HEK293 (cell line): ENCODE results near the gene RASSF8.

Experiments
- BCL11A ChIP-seq: fragments of 450-650 bp; formaldehyde crosslinking; IDR thresholded peaks from 2 replicates; pipeline ENCODE4 v1.5.1; 2016; ENCODE audit warnings: low read depth, missing biosample characterization, missing genetic modification characterization
- KLF8 ChIP-seq: fragments of 450-650 bp; formaldehyde crosslinking; IDR thresholded peaks from 2 replicates; pipeline ENCODE4 v1.5.1; 2016; ENCODE audit warnings: missing biosample characterization, missing genetic modification characterization
- RBAK ChIP-seq: fragments of 450-650 bp; formaldehyde crosslinking; IDR thresholded peaks from 2 replicates; pipeline ENCODE4 v1.5.1; 2016; ENCODE audit warnings: missing biosample characterization, missing genetic modification characterization
- REPIN1 ChIP-seq: fragments of 450-650 bp; formaldehyde crosslinking; IDR thresholded peaks from 2 replicates; pipeline ENCODE4 v1.5.1; 2017; ENCODE audit warnings: missing biosample characterization, missing genetic modification characterization, low read depth
- WT1 ChIP-seq: fragments of 450-650 bp; formaldehyde crosslinking; IDR thresholded peaks from 2 replicates; pipeline ENCODE4 v1.5.1; 2016; ENCODE audit warnings: missing biosample characterization, missing genetic modification characterization
- ZFP41 ChIP-seq: fragments of 450-650 bp; formaldehyde crosslinking; IDR thresholded peaks from 2 replicates; pipeline ENCODE4 v1.5.1; 2016; ENCODE audit warnings: missing biosample characterization, missing genetic modification characterization, borderline replicate concordance
- ZNF146 ChIP-seq: fragments of 450-650 bp; formaldehyde crosslinking; IDR thresholded peaks from 2 replicates; pipeline ENCODE4 v1.5.1; 2016; ENCODE audit warnings: missing biosample characterization, missing genetic modification characterization
- ZNF169 ChIP-seq: fragments of 450-650 bp; formaldehyde crosslinking; IDR thresholded peaks from 2 replicates; pipeline ENCODE4 v1.5.1; 2016; ENCODE audit warnings: missing biosample characterization, missing genetic modification characterization
- ZNF404 ChIP-seq: fragments of 450-650 bp; formaldehyde crosslinking; IDR thresholded peaks from 2 replicates; pipeline ENCODE4 v1.5.1; 2017; ENCODE audit warnings: missing biosample characterization, missing genetic modification characterization
- ZNF560 ChIP-seq: fragments of 450-650 bp; formaldehyde crosslinking; IDR thresholded peaks from 2 replicates; pipeline ENCODE4 v1.5.1; 2017; ENCODE audit warnings: missing biosample characterization, missing genetic modification characterization, borderline replicate concordance
- ZNF670 ChIP-seq: fragments of 450-650 bp; formaldehyde crosslinking; IDR thresholded peaks from 2 replicates; pipeline ENCODE4 v1.5.1; 2016; ENCODE audit warnings: missing biosample characterization, missing genetic modification characterization, low read depth
- TF ChIP-seq, protein P1 (sequence below): fragments of 450-650 bp; formaldehyde crosslinking; IDR thresholded peaks from 2 replicates; pipeline ENCODE4 v1.5.1; 2016; ENCODE audit warnings: missing biosample characterization, missing genetic modification characterization
- TF ChIP-seq, protein P2 (sequence below): fragments of 450-650 bp; formaldehyde crosslinking; conservative IDR thresholded peaks from 2 replicates; pipeline ENCODE4 v1.5.1; 2016; ENCODE audit warnings: low read depth, missing biosample characterization, missing genetic modification characterization
- TF ChIP-seq, protein P3 (sequence below): fragments of 450-650 bp; formaldehyde crosslinking; IDR thresholded peaks from 2 replicates; pipeline ENCODE4 v1.5.1; 2016; ENCODE audit warnings: missing biosample characterization, missing genetic modification characterization

DNA sequence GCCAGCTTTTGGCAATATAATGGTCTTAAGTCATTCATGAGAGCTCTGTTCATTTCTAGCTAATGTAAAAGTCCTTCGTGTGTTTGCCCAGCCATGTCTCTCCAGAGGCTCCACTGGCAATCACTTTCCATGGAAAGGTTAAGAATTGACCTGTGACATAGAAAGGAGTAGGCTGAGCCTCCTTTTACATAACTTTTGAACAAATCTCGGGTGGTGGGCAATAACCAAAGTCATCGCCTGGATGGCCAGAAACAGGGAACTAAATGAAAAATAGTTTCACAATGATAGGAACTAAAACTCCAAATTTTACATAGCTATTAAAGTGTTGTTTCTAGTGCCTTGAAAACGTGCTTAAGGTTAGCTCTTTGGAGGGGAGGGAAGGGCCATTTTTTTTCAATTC lies 159.8 kb downstream of the RASSF8 start:
- TF ChIP-seq, protein P1, sequence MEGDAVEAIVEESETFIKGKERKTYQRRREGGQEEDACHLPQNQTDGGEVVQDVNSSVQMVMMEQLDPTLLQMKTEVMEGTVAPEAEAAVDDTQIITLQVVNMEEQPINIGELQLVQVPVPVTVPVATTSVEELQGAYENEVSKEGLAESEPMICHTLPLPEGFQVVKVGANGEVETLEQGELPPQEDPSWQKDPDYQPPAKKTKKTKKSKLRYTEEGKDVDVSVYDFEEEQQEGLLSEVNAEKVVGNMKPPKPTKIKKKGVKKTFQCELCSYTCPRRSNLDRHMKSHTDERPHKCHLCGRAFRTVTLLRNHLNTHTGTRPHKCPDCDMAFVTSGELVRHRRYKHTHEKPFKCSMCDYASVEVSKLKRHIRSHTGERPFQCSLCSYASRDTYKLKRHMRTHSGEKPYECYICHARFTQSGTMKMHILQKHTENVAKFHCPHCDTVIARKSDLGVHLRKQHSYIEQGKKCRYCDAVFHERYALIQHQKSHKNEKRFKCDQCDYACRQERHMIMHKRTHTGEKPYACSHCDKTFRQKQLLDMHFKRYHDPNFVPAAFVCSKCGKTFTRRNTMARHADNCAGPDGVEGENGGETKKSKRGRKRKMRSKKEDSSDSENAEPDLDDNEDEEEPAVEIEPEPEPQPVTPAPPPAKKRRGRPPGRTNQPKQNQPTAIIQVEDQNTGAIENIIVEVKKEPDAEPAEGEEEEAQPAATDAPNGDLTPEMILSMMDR (tag by site-specific recombination) = no peak
- TF ChIP-seq, protein P2, sequence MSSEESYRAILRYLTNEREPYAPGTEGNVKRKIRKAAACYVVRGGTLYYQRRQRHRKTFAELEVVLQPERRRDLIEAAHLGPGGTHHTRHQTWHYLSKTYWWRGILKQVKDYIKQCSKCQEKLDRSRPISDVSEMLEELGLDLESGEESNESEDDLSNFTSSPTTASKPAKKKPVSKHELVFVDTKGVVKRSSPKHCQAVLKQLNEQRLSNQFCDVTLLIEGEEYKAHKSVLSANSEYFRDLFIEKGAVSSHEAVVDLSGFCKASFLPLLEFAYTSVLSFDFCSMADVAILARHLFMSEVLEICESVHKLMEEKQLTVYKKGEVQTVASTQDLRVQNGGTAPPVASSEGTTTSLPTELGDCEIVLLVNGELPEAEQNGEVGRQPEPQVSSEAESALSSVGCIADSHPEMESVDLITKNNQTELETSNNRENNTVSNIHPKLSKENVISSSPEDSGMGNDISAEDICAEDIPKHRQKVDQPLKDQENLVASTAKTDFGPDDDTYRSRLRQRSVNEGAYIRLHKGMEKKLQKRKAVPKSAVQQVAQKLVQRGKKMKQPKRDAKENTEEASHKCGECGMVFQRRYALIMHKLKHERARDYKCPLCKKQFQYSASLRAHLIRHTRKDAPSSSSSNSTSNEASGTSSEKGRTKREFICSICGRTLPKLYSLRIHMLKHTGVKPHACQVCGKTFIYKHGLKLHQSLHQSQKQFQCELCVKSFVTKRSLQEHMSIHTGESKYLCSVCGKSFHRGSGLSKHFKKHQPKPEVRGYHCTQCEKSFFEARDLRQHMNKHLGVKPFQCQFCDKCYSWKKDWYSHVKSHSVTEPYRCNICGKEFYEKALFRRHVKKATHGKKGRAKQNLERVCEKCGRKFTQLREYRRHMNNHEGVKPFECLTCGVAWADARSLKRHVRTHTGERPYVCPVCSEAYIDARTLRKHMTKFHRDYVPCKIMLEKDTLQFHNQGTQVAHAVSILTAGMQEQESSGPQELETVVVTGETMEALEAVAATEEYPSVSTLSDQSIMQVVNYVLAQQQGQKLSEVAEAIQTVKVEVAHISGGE (tag by site-specific recombination) = no peak
- TF ChIP-seq BCL11A (tag by site-specific recombination) (no peak), KLF8 (tag by site-specific recombination) (no peak), WT1 (tag by site-specific recombination) (no peak), ZNF146 (tag by site-specific recombination) (no peak), ZNF670 (no peak), ZNF404 (tag by site-specific recombination) (no peak), ZNF560 (tag by site-specific recombination) (no peak), ZFP41 (tag by site-specific recombination) (no peak), REPIN1 (no peak), ZNF169 (tag by site-specific recombination) (no peak), RBAK (tag by site-specific recombination) (no peak)
- TF ChIP-seq, protein P3, sequence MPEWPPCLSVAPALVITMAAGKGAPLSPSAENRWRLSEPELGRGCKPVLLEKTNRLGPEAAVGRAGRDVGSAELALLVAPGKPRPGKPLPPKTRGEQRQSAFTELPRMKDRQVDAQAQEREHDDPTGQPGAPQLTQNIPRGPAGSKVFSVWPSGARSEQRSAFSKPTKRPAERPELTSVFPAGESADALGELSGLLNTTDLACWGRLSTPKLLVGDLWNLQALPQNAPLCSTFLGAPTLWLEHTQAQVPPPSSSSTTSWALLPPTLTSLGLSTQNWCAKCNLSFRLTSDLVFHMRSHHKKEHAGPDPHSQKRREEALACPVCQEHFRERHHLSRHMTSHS = no peak
